H1 (cell line): ENCODE results near the gene TRUB1.

Source experiments
- CTCF ChIP-seq, 3 experiments: IDR thresholded peaks; 1 replicate in 2 of 3; 2 replicates in 1 of 3; pipeline versions ENCODE4 v1.5.1 to v1.6.1; 2011; ENCODE audit warnings: low read length in 3 of 3, mild to moderate bottlenecking in 3 of 3, inconsistent platforms in 2 of 3, low read depth in 1 of 3, moderate library complexity in 1 of 3; ENCODE audit not compliant: insufficient read depth in 1 of 3; ENCODE audit errors: control extremely low read depth in 1 of 3
- EZH2 ChIP-seq: fragments of 200-600 bp; sonication (generic); IDR thresholded peaks from 2 replicates; pipeline ENCODE4 v1.7.1; 2012; ENCODE audit warnings: low read depth, mild to moderate bottlenecking, moderate library complexity, low read length, inconsistent platforms; ENCODE audit not compliant: severe bottlenecking
- PHF8 ChIP-seq: fragments of 200-600 bp; sonication (generic); conservative IDR thresholded peaks from 2 replicates; pipeline ENCODE4 v1.7.1; 2012; ENCODE audit warnings: low read depth, mild to moderate bottlenecking, inconsistent platforms, low read length, moderate library complexity
- POLR2A ChIP-seq, 2 experiments: IDR thresholded peaks; 1 replicate in 1 of 2; 2 replicates in 1 of 2; pipeline ENCODE4 v1.6.1; 2011; ENCODE audit warnings: low read depth in 2 of 2, low read length in 2 of 2, mild to moderate bottlenecking in 2 of 2; ENCODE audit errors: control extremely low read depth in 1 of 2
- SAP30 ChIP-seq: fragments of 300-600 bp; sonication (generic); IDR thresholded peaks from 2 replicates; pipeline ENCODE4 v1.7.1; 2012; ENCODE audit warnings: low read length, moderate library complexity, mild to moderate bottlenecking, inconsistent platforms; ENCODE audit not compliant: insufficient read depth, insufficient replicate concordance

GRCh38 chr10:114956466-114956865, 18.5 kb downstream of the TRUB1 start:
- no peak for TF ChIP-seq EZH2
- TF ChIP-seq CTCF (IDR thresholded peaks at IDR 0.05; ENCODE audit: control extremely low read depth in 1 of 3, insufficient read depth in 1 of 3, low read depth in 1 of 3, low read length in 3 of 3) = no peak
- TF ChIP-seq SAP30 = no peak
- TF ChIP-seq POLR2A (IDR thresholded peaks at IDR 0.05; ENCODE audit: control extremely low read depth in 1 of 2, low read depth in 2 of 2, low read length in 2 of 2) = no peak
- TF ChIP-seq PHF8 = no peak
